GM21786 (cell line): Measurements from ENCODE around the gene B4GALNT2.
"Not testable (repeated sequence)": the region's sequence is repeated elsewhere in the genome, so short reads cannot be mapped to it uniquely, and the experiment has no call there.

Experiments
- ATAC-seq: cut with Tn5 transposase; IDR thresholded peaks from one replicate; pipeline ENCODE4 v1.9.1; 2021; ENCODE audit not compliant: unreplicated experiment

B4GALNT2 gene

DNA sequence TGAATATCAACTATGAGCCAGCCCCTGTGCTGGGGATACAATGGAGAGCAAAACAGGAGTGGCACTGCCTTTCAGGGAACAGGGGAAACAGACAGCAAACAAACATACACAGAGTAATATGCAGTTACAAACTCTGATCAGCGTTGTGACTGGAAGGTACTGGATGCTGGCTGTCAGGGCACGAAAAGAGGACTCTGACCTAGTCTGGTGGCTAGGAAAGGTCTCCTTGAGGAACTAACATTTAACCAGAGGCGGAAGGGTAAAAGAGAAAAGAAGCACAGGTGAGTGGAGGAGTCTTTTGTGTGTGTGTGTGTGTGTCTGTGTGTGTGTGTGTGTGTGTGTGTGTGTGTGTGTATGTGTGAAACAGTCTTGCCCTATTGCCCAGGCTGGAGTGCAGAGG lies 12.4 kb upstream of the B4GALNT2 start:
- ATAC-seq = no peak

DNA sequence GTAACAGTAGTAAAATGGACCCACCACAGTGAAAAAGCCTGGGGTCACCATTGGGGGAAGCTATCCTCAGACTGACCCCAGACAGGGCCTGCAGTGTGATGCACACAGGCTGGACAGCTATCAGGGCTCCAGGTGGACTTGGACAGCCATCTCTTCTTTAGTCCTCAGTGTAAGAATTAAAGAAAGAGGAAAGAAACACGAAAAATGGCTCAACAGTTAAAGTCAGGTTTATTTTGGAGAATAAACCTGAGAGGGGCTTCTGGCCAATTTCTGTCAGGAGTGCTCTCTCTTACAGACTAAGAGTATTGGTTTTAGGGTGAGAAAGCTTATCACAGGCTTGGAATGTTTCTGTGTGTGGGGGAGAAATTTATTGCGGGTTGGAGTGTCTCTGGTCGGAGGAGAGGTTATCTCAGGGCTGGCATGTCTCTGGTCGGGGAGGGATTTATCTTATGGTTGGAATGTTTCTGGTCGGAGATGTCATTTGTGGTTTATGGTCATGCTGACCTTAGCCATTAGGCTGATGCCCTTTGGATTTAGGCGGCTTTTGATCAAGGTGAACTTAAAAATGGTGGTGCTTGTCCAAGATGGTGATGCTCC lies 10.8 kb upstream of the B4GALNT2 start:
- ATAC-seq = no peak

DNA sequence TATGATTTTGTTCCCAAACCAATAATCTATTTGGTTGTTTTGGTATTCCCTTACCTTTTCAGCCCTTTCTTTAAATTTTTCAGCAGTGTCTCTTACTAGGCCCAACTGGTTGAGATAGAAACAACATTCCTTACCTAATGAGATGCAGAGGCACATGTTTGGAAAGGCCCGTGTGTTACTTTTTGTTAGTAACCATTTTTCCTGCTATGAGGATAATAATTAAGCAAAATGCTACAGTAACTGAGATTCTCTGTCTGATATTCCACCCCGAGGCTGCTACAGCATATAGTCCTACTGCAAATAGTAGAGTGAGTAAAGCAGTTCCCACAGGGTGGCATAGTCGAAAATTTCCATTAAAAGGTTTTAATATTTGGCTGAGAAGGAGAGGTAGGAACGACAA lies 10.0 kb upstream of the B4GALNT2 start:
- ATAC-seq = no peak

DNA sequence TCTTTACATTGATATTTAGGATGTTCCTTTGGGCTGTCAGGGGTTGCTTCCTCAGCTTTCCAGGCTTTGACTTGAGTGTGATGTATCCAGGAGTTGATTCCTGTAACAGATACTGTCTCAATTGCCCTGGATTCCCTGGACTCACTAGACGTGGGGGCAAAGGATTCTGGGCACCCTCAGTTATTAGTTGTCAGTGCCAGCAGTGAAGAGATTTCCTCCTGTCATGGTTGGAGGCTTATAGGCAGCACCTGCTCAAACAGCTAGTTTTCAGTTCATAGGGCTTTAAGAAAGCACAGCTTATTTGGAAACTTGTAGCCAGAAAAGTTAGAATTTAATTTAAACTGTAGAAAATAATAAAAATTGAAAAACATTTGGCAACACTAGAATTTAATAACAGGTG lies 9.5 kb upstream of the B4GALNT2 start:
- no peak for ATAC-seq

DNA sequence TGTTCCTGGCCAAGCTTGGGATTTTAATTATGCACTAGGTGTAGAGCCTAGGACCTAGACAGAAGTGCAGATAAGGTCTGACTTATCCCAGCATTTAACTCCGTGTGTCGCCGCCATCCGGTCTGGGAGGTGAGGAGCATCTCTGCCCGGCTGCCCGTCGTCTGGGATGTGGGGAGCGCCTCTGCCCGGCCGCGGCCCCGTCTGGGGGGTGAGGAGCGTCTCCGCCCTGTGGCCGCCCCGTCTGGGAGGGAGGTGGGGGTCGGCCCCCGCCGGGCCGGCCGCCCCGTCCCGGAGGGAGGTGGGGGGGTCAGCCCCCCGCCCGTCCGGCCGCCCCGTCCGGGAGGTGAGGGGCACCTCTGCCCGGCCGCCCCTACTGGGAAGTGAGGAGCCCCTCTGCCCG lies 7.1 kb upstream of the B4GALNT2 start:
- no peak for ATAC-seq

DNA sequence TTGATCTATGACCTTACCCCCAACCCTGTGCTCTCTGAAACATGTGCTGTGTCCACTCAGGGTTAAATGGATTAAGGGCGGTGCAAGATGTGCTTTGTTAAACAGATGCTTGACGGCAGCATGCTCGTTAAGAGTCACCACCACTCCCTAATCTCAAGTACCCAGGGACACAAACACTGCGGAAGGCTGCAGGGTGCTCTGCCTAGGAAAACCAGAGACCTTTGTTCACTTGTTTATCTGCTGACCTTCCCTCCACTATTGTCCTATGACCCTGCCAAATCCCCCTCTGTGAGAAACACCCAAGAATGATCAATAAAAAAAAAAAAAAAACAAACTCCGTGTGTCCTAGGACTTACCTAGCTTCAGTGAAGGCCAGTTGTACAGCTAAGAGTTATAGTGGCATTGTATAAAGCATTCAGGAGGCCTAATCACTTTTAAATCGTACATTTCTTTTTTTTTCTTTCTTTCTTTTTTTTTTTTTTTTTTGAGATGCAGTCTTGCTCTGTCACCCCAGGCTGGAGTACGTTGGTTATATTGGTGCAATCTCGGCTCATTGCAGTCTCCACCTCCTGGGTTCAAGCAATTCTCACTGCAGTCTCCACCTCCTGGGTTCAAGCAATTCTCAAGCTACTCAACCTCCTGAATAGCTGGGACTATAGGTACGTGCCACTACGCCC lies 6.2 kb upstream of the B4GALNT2 start:
- not testable (repeated sequence) for ATAC-seq

DNA sequence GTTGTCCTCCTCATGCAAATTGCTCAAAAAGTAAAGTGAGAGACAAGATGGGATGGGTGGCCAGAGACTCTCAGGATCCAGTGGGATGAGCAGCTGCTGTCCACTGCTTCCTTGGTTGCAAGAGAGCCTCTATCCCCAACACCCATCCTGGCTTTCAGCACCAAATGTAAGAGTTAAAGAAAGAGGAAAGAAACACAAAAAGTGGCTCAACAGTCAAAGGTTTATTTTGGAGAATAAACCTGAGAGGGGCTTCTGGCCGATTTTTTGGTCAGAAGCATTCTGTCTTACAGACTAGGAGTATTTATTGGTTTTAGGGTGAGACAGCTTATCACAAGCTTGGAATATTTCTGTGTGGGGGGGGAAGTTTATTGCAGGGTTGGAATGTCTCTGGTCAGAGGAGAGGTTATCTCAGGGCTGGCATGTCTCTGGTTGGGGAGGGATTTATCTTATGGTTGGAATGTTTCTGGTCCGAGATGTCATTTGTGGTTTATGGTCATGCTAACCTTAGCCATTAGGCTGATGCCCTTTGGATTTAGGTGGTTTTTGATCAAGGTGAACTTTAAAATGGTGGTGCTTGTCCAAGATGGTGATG lies 3.1 kb upstream of the B4GALNT2 start:
- not testable (repeated sequence) for ATAC-seq

DNA sequence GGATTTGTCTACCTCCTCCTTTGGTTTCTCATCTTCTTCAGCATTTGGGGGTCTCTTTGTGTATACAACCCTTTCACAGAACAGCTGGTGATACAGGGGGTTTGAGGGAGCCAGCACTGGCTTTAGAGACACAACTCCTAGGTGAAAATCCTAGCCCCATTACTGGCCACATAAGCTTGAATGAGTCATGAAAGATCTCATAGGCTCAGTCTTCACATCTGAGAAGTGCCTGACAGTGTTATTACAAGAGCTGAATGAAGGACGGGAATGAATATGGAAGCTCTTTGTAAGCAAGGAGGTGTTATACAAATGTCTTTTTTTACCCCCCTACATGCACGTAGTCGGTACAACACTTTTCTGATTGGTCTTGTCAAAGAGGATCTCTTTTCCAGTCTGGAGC lies 1.7 kb upstream of the B4GALNT2 start:
- ATAC-seq = no peak

DNA sequence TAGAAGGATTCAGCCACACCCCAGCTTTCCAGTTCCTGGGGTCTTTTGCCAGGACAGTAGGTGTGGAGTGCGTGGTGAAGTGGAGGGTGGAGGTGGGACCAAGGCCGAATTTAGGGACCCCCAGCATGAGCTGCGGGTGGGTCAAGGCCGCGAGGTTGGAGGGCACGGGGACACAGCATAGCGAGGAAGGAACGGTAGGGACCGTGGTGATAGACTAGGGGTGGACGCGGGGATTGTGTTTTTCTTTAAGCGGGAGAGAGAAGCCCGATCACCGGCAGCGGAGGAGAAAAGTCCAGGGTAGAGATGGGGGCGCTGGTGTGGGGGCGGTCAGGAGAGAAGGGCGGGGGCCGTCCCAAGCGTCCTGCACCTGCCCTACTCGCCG lies 261 bp upstream of the B4GALNT2 start:
- ATAC-seq = no peak

DNA sequence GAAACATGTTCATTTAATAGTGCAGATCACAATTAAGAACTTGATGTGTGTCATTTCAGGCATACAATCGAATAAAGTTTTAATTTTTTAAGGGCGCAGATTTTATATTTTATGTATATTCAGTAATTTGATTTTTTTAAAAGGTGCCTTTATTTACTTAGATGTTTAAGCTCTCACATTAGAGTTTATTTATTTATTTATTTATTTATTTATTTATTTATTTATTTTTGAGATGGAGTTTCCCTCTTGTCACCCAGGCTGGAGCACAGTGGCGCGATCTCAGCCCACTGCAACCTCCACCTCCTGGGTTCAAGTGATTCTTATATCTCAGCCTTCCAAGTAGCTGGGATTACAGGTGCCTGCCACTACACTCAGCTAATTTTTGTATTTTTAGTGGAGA lies 3.8 kb downstream of the B4GALNT2 start:
- ATAC-seq = no peak

DNA sequence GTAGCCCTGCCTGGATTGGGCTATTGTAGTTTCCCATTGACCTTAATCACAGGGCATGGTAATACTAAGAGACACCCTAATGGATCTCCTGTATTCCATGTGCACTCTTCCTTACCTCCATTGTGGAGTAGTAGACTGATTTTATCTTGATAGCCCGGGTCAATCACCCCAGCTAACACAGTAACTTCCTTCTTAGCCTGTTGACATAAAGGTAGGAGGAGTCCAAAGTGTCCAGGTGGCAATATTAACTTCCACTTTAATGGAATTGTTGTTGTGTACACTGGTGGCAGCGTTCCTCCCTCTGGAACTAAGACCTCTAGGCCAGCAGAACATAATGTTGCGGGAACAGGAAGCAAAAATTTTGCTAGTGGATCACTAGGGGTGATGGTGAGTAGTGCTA lies 13.1 kb downstream of the B4GALNT2 start:
- ATAC-seq = not testable (repeated sequence)

DNA sequence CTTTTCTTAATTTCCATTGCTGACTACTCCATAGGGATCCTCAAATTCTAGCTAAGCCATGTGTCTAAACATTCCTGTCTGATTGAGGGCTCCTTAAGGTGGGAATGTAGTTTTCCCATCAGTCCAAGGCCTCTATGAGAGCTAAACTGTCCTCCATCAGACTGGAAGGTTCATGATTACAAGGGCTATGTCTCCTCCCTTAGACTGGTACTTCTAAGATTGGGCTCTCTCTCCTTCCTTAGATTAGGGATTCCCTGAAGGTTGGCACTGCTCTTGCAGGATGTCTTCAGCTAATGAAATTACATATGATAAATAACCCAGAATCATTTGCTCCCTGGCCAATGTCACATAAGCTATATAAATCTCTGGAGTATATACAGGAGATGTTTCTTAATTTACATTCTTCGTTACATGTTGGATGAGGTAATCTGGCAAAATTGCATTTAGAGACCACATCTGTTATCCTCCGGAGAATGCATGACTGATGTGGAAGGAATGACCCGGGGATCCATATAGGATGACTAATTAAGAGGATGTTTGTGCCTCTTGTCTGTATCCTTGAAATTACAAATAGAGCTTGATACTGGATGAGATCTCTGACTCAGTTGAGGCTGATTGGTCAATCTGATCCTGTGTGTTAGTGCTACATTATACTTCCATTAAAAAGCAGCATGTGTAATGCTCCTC lies 14.2 kb downstream of the B4GALNT2 start:
- ATAC-seq = no peak

DNA sequence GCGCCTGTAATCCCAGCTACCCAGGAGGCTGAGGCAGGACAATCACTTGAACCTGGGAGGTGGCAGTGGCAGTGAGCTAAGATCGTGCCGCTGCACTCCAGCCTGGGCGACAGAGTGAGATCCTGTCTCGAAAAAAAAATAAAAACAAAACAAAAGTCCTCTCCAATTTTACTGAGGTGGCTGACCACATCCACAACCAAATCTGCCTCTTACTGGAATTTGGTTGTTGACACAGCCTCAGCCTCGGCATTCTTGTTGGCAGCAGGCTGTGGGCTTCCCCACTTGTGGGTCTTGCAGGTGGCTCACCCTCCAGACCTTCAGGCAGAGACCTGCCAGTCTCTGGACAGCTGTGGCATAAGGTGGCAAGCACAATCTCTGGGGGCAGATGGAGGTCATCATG lies 15.6 kb downstream of the B4GALNT2 start:
- ATAC-seq = no peak

DNA sequence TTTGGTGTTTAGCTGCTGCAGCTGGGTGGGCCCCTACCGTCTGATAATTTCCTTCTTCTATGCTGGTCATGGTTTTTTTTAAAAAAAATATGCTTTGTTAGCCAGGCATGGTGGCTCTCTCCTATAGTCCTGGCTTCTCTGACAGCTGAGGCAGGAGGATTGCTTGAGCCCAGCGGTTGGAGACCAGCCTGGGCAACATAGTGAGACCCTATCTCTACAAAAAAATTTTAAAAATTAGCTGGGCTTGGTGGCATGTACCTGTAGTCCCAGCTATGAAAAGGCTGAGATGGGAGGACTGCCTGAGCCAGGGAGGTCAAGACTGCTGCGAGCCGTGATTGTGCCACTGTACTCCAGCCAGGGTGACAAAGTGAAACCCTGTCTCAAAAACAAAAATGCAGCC lies 19.4 kb downstream of the B4GALNT2 start:
- ATAC-seq = no peak

DNA sequence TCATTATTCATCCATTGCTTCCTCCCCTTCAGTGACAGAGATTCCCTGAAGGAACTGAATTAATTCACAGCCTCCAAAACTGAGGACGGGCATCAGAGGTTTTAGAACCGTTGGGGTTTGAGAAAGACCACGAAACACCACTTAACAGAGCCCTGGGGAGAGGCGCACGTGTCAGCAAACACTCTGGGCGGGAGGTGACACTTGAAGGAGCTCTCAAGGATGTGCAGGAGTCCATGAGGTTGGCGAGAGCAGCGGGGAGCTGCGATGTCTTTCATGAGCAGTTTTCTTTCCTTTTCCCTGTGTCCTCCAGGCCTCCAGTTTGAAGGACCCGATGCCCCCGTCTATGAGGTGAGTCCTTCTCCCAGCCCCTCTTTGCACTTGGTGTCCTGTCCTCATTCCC lies 23.7 kb downstream of the B4GALNT2 start:
- no peak for ATAC-seq

DNA sequence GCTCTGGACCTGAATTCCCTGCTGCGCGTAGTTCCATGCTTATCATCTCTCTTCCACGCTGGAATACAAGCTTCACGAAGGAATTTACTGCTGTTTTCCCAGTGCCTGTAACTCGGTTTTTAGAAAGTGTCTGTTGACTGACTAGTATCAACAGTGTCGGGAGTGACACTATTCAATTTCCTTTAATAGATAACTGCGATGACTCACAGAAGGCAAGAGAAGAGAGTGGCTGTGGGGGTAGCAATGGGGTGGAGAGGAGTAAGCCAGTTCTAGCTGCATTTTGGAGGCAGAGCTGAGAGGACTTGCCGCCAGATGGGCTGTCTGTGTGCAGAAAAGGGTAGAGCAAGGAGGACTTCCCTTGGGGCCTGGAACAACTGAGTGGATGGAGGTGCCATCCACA lies 25.2 kb downstream of the B4GALNT2 start:
- no peak for ATAC-seq

DNA sequence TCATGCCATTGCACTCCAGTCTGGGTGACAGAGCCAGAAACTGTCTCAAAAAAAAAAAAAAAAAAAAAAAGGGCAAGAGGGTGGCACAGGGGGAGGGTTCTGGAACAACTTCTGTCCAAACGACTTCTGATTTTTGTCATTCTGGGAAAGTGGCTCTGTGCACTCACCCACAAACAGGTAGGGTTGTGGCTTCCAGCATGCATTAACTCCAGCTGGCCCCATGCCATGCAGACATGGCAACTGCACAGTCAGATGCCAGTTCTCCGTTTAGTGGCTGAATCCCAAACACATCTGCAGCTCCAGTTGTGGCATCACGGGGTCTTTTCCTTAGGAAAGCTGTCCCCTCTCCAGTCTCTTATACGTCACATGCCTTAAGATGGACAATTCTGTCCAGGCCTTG lies 30.3 kb downstream of the B4GALNT2 start:
- no peak for ATAC-seq

DNA sequence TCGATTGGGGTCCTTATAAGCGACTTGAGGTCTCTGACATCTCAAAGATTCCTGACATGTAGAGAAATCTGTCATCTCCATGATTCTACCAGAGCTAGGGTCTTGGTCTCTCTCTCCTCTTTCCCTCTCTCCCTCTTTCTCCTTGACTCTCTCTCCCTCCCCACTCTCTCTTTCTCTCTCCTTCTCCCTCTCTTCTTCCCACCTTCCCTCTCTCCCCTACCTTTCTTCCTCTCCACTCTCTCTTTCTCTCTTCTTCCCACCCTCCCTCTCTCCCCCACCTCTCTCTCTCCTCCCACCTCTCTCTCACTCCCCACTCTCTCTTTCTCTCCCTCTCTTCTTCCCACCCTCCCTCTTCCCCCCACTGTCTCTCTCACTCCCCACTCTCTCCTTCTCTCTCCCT lies 32.6 kb downstream of the B4GALNT2 start:
- ATAC-seq = no peak

DNA sequence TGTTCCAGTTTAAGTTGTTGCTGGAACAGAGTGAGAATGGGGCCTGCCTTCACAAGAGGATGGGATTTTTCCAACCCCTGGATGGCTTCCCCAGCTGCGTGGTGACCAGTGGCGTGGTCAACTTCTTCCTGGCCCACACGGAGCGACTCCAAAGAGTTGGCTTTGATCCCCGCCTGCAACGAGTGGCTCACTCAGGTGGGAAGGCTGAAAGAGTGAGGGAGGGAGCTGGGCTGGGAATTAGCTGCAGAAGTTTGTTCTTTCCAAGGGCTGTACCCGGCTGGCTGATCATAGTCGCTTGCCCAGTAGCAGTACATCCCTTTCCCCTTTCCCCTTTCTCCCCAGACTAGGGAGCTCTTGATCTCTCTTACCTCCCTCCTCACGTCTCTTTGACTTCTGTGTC lies 36.1 kb downstream of the B4GALNT2 start:
- no peak for ATAC-seq

DNA sequence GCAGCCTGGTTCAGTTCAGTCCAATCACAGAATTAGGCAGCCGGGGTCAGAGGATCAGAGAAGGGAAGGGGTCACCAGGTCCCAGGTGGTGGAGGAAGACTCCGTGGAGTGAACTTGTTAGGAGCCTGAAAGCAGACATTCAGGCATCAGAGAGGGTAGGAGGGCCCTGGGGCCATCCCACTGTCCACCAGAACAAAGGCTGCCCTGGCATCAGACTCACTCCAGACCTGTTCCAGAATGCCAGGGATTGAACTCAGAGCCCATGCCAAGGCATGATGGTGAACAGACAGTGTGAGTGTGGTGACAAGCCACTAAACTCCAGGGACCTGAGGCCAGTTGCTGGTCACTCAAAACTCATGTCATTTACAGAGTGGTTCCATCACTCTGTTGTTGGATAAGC lies 37.6 kb downstream of the B4GALNT2 start:
- ATAC-seq = no peak

DNA sequence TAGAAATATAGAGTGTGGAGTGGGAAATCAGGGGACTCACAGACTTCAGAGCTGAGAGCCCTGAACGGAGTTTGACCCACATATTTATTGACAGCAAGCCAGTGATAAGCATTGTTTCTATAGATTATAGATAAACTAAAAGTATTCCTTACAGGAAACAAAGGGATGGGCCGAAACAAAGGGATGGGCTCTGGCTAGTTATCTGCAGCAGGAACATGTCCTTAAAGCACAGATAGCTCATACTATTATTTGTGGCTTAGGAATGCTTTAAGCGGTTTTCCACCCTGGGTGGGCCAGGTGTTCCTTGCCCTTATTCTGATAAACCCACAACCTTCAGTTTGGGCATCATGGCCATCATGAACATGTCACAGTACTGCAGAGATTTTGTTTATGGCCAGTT lies 38.1 kb downstream of the B4GALNT2 start:
- not testable (repeated sequence) for ATAC-seq

DNA sequence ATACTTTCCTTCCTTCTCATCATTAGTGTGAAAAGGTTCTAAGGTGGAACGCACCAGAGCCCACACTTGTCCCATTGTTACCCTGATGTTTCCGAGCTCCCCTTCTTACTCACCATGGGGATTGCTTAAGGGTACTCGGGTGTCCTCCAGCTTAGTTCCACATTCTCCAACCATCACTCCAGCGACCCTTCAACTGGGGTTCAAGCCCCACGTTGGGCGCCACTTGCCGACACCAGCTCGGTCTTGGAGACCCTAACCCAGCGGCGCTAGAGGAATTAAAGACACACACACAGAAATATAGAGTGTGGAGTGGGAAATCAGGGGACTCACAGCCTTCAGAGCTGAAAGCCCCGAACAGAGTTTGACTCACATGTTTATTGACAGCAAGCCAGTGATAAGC lies 43.4 kb downstream of the B4GALNT2 start:
- not testable (repeated sequence) for ATAC-seq
